Measurements from ENCODE around the gene CFAP298.

- TF ChIP-seq BHLHE40 (IDR thresholded peaks at IDR 0.05; ENCODE audit: borderline replicate concordance), result no peak
- no peak for TF ChIP-seq SP1 (IDR thresholded peaks at IDR 0.05)
- no peak for TF ChIP-seq ARNT (IDR thresholded peaks at IDR 0.05)
- TF ChIP-seq SUZ12 (IDR thresholded peaks at IDR 0.05), result no peak
- TF ChIP-seq ZNF384 (IDR thresholded peaks at IDR 0.05), result no peak
- no peak for TF ChIP-seq TARDBP (IDR thresholded peaks at IDR 0.05)
- no peak for TF ChIP-seq HDGF (IDR thresholded peaks at IDR 0.05; ENCODE audit: borderline replicate concordance)
Measured at GRCh38 chr21:32569261-32570230, 42.6 kb downstream of the CFAP298 start.

Measured in HEK293T (cell line).